ENCODE measurements around the gene NPAS2.

GRCh38 chr2:100826494-100826893 is 6.6 kb downstream of the NPAS2 start:
- no peak for TF ChIP-seq EP300 (IDR thresholded peaks at IDR 0.05)
- TF ChIP-seq CTCF (IDR thresholded peaks at IDR 0.05) = no peak

All from upper lobe of left lung (tissue), 4 donors.